ENCODE measurements around the gene PHETA1. TPM values are rescaled to one million over a fixed set of nuclear protein-coding genes. Genes with fewer than 3 reads are reported as not detected.

Gene PHETA1
- total RNA-seq, 1 donor from 2014 or later: 20.5 TPM

DNA sequence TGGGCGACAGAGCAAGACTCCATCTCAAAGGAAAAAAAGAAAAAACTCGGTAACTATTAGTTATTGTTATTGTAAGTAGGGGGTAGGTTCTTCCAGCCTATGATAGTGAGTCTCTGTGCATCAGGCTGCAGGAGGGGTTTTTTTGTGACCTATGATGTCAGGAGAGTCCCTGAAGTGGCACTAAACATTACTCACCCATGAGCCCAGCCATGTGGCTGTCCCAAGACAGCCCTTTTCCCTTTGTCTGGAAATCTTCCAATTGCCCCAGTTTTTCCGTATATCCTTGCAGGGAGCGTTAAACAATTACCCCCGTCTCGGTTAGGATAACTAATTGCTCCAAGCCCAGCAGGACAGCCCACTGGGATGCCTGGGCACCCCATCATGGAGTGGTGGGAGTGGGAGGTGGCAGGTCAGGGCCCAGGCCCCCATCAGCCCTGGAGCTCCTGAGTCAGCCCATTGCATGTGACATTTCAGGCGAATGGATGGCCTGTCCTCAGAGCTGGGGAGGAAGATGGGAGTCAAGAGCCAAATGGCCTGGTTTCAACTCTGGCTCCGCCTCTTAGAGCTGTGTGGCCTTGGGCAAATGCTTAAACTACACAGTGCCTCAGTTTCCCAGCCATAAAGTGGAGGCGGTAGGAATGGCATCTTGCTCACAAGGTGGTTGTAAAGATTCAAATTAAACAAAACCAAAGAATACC lies 16.4 kb downstream of the PHETA1 start:
- TF ChIP-seq, protein P1, sequence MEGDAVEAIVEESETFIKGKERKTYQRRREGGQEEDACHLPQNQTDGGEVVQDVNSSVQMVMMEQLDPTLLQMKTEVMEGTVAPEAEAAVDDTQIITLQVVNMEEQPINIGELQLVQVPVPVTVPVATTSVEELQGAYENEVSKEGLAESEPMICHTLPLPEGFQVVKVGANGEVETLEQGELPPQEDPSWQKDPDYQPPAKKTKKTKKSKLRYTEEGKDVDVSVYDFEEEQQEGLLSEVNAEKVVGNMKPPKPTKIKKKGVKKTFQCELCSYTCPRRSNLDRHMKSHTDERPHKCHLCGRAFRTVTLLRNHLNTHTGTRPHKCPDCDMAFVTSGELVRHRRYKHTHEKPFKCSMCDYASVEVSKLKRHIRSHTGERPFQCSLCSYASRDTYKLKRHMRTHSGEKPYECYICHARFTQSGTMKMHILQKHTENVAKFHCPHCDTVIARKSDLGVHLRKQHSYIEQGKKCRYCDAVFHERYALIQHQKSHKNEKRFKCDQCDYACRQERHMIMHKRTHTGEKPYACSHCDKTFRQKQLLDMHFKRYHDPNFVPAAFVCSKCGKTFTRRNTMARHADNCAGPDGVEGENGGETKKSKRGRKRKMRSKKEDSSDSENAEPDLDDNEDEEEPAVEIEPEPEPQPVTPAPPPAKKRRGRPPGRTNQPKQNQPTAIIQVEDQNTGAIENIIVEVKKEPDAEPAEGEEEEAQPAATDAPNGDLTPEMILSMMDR (IDR thresholded peaks at IDR 0.05): no peak
- Histone ChIP-seq H3K4me1 (no peaks in the 10 kb centered on the region), H3K27me3 (ENCODE audit: low read depth) (no peaks in the 10 kb centered on the region), H3K36me3 (no peaks in the 10 kb centered on the region), H3K9me3 (peaks cover 10% of the 10 kb centered on the region), H3K27ac (no peak overlapping the region), H3K4me3 (no peak overlapping the region)
- intact Hi-C loops (cut with DNase I): no loop called here
- DNase-seq: no peak
- no peak for ATAC-seq

DNA sequence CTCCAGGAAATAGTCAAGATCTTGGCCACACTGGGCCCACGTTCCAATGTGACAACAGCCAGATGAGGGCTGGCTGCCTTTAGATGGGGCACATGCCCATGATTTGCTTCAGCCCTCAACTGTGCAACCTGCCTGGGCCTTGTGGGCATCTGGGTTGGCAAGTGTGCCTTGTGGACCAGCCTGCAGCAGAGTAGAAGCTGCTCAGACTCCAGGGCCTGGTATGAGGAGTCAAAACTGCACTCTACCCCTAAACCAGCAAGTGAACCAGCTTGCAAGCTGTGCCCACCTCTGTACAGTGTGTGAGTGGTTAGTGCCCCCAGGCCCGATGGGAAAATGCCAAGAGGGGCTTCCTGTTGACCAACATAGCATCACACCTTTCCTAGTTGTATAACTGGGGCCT lies 17.9 kb downstream of the PHETA1 start:
- Histone ChIP-seq H3K27me3 (ENCODE audit: low read depth) (no peaks in the 10 kb centered on the region), H3K36me3 (no peaks in the 10 kb centered on the region), H3K4me1 (no peaks in the 10 kb centered on the region), H3K4me3 (no peak overlapping the region), H3K27ac (no peak overlapping the region), H3K9me3 (peaks cover 10% of the 10 kb centered on the region)
- intact Hi-C loops (cut with DNase I): no loop called here
- no peak for DNase-seq
- ATAC-seq: no peak
- TF ChIP-seq, protein P1 (IDR thresholded peaks at IDR 0.05): no peak

- no peak for ATAC-seq
- TF ChIP-seq, protein P1 (IDR thresholded peaks at IDR 0.05): no peak
- H3K9me3 ChIP-seq: peaks cover 10% of the 10 kb centered on the region
These were observed 19.0 kb downstream of the PHETA1 start for GRCh38 chr12:111349748-111350520.

GRCh38 chr12:111349101-111349747 lies 19.7 kb downstream of the PHETA1 start:
- H3K4me1 ChIP-seq: no peaks in the 10 kb centered on the region
- H3K4me3 ChIP-seq: no peak overlapping the region
- DNase-seq: no peak
- TF ChIP-seq, protein P1 (IDR thresholded peaks at IDR 0.05): no peak
- intact Hi-C loops (cut with DNase I): no loop called here
- no peak for ATAC-seq
- no peak overlapping the region for H3K27ac ChIP-seq
- H3K36me3 ChIP-seq: no peaks in the 10 kb centered on the region
- no peaks in the 10 kb centered on the region for H3K27me3 ChIP-seq (ENCODE audit: low read depth)
- peaks cover 10% of the 10 kb centered on the region for H3K9me3 ChIP-seq

More at GRCh38 chr12:111349748-111350520, 19.0 kb downstream of the PHETA1 start:
- intact Hi-C loops (cut with DNase I): no loop called here
- DNase-seq: no peak
- H3K27ac ChIP-seq: no peak overlapping the region
- H3K4me1 ChIP-seq: no peaks in the 10 kb centered on the region
- no peaks in the 10 kb centered on the region for H3K36me3 ChIP-seq
- no peaks in the 10 kb centered on the region for H3K27me3 ChIP-seq (ENCODE audit: low read depth)
- no peak overlapping the region for H3K4me3 ChIP-seq

DNA sequence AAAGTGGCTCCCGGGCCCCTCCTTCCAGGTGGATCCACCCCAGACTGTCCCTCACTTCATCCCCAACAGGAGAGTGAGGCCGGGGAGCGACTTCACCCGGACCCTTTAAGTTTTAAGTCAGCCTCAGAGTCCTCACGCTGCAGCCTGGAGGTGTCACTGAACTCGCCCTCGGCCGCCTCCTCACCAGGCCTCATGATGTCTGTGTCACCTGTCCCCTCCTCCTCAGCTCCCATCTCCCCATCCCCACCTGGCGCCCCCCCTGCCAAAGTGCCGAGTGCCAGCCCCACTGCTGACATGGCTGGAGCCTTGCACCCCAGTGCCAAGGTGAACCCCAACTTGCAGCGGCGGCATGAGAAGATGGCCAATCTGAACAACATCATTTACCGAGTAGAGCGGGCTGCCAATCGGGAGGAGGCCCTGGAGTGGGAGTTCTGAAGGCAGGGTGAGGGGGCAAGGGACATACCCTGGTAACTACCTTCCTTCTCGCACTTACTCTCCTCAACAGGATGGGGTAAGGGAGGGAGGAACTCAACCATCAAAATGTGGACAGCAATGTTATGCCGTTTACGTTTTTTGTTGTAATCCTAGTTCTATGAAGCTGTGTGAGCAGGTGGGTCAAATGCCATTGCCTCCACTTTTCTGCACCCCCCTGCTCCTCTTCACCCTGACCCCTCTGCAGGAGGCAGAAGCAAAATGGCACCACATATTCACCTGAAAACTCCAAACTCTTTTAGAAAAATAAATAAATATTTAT lies 20.8 kb downstream of the PHETA1 start:
- no peak for ATAC-seq
- no peak overlapping the region for H3K4me3 ChIP-seq
- H3K27me3 ChIP-seq (ENCODE audit: low read depth): no peaks in the 10 kb centered on the region
- H3K27ac ChIP-seq: no peak overlapping the region
- intact Hi-C loops (cut with DNase I): no loop called here
- no peaks in the 10 kb centered on the region for H3K36me3 ChIP-seq
- H3K4me1 ChIP-seq: no peaks in the 10 kb centered on the region
- no peak for DNase-seq
- TF ChIP-seq, protein P1 (IDR thresholded peaks at IDR 0.05): no peak
- H3K9me3 ChIP-seq: peaks cover 10% of the 10 kb centered on the region

Data from lower lobe of right lung (tissue), 2 donors.